Spinal cord (tissue), 10 donors: ENCODE results near the gene STEEP1. TPM values are rescaled to one million over a fixed set of nuclear protein-coding genes. Genes with fewer than 3 reads are reported as not detected.

Experiments
- DNase-seq, 6 donors: peaks; one replicate each; pipeline versions ENCODE4 v3.0.0 to v3.0.0-alpha.2; 2013 to 2015; ENCODE audit warnings: low spot score in 6 of 6, low read depth in 4 of 6
- H3K27ac ChIP-seq: one replicate; pipeline ENCODE4 v1.5.1; 2013; ENCODE audit warnings: low read depth, low read length, control low read depth
- H3K27me3 ChIP-seq: one replicate; pipeline ENCODE4 v1.6.1; 2013; ENCODE audit warnings: low read length; ENCODE audit not compliant: control insufficient read depth, insufficient read depth
- H3K36me3 ChIP-seq: one replicate; pipeline ENCODE4 v1.6.1; 2013; ENCODE audit warnings: low read length; ENCODE audit not compliant: control insufficient read depth, insufficient read depth
- H3K4me1 ChIP-seq: one replicate; pipeline ENCODE4 v1.6.1; 2013; ENCODE audit warnings: low read length; ENCODE audit not compliant: control insufficient read depth, insufficient read depth
- H3K4me3 ChIP-seq: one replicate; pipeline ENCODE4 v1.5.1; 2013; ENCODE audit warnings: low read depth, low read length, control low read depth
- H3K9me3 ChIP-seq: one replicate; pipeline ENCODE4 v1.6.1; 2013; ENCODE audit warnings: low read length; ENCODE audit not compliant: control insufficient read depth, insufficient read depth
- WGBS: methylation state at CpG from one replicate; pipeline ENCODE4 v1.1.5; 2013; ENCODE audit warnings: missing lambda C conversion rate; ENCODE audit not compliant: insufficient coverage; 5-methylcytosine and 5-hydroxymethylcytosine counted together
- long read RNA-seq, 4 donors: transcript quantifications; one replicate each; lab custom pipeline, GENCODE V29; 2026
- polyA plus RNA-seq, 2 donors: library from polyadenylated mRNA; unstranded; fragments of 120-200 nt; gene quantifications; one replicate each; pipeline ENCODE4 v1.2.1, GENCODE V29; 2013; ENCODE audit not compliant: insufficient read length in 2 of 2
- total RNA-seq, 2 donors: library from RNA; depleted of rRNA in 1 of 2; stranded (reverse); fragments of 120-200 nt in 1 of 2; fragments of >200 nt in 1 of 2; gene quantifications; one replicate each; pipeline versions ENCODE4 v1.2.3 to v1.2.4, GENCODE V29; 2013 to 2014
- donor health status: healthy.

The STEEP1 gene
- total RNA-seq (10 to 100 TPM; 37.7 to 39.8 TPM), polyA plus RNA-seq (10 to 100 TPM; 27.8 to 32.9 TPM)
- long read RNA-seq, donor 1, partial matches to known transcripts: 0 of 2 reads
- long read RNA-seq, donor 1, other reads (novel, unspliced or antisense): 0 of 2 reads
- long read RNA-seq, donor 2, partial matches to known transcripts: 0 of 1 reads
- long read RNA-seq, donor 2, other reads (novel, unspliced or antisense): 0 of 1 reads
- long read RNA-seq, donor 3: 0 reads
- long read RNA-seq, donor 4, partial matches to known transcripts: 1,010 of 1,033 reads
- long read RNA-seq, donor 4, other reads (novel, unspliced or antisense): 18 of 1,033 reads

DNA sequence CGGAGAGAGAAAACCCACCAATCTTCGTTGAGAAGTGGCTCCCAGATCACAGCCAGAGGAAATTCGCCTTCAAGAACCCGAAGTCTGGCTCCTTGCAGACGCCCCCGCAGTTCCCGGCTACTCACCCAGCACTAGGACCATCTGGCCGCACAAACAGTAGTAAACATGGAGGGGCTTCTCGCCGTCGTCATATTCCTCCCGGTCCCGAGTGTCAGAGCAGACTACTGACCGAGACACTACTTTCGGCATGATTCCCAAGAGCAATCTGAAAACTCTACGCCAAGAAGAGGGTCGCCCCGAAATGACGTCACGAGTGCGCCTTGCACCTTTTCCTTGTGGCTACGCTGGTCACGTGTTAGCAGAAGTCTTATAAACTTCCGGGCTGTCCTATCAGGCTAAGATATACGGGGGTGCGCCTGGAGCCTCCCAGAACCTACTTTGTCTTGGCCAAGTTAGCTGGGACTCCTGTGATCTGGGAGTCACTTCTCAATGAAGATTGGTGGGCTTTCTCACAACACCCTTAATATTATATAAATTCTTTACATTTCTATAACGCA lies at the start of gene STEEP1:
Gene STEEP1 (minus strand): TSS at position 303 of the 557 bp plus-strand sequence. CDS start 54 bp downstream, at position 249.
- Histone ChIP-seq H3K36me3 (no peaks in the 10 kb centered on the region), H3K9me3 (no peaks in the 10 kb centered on the region), H3K27ac (peak within 1 kb of the TSS; percentile 50), H3K4me1 (peaks cover 5% of the 10 kb centered on the region), H3K4me3 (peak within 1 kb of the TSS; percentile 58), H3K27me3 (no peaks in the 10 kb centered on the region)
- DNase-seq: peak; percentile 71 to 97 (median 82)
- WGBS: 24% methylated on average over 22 of the region's 27 CpGs

GRCh38 chrX:119614776-119615175 lies 49.6 kb upstream of the STEEP1 start:
- 85% methylated on average over 7 of the region's 13 CpGs for WGBS
- Histone ChIP-seq H3K4me3 (no peak overlapping the region), H3K4me1 (peaks cover 4% of the 10 kb centered on the region), H3K9me3 (no peaks in the 10 kb centered on the region), H3K27me3 (no peaks in the 10 kb centered on the region), H3K27ac (no peak overlapping the region), H3K36me3 (no peaks in the 10 kb centered on the region)
- DNase-seq: no peak

DNA sequence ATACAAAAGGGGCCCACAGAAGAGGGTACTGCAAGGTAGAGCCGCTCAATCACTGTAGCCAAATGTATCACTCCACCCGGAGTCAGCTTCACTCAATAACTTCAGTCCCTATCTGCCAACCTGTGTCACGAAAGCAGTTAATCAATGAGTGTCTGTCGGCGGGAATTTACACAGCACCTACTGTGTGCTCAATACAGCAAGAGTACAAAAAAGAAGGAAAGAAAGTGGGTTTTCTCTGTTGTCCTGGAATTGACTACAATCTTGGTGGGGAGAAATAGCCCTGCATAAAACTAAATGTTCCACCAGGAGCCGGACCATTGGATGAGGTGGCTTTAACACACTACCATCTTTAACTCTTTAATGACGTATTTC lies 41.8 kb upstream of the STEEP1 start:
- Histone ChIP-seq H3K36me3 (no peaks in the 10 kb centered on the region), H3K9me3 (no peaks in the 10 kb centered on the region), H3K27ac (peak overlapping the region; percentile 90), H3K4me1 (no peaks in the 10 kb centered on the region), H3K4me3 (peak overlapping the region; percentile 79), H3K27me3 (no peaks in the 10 kb centered on the region)
- no CpG with 5 or more reads among the region's 7 CpGs for WGBS
- DNase-seq: no peak

GRCh38 chrX:119606280-119607017 lies 41.2 kb upstream of the STEEP1 start, which contains the start of gene NKRF:
NKRF (minus strand) TSS chrX:119606424.
- H3K27me3 ChIP-seq: no peaks in the 10 kb centered on the region
- no peaks in the 10 kb centered on the region for H3K4me1 ChIP-seq
- no peaks in the 10 kb centered on the region for H3K9me3 ChIP-seq
- 29% methylated on average over 34 of the region's 46 CpGs for WGBS
- peak; percentile 79 to 98 (median 85) for DNase-seq
- H3K27ac ChIP-seq: peak within 1 kb of the TSS; percentile 90
- H3K36me3 ChIP-seq: no peaks in the 10 kb centered on the region
- peak within 1 kb of the TSS; percentile 79 for H3K4me3 ChIP-seq

- peak in 2 of 6 donors; percentile 51 to 79 for DNase-seq
- H3K4me3 ChIP-seq: peak overlapping the region; percentile 79
- no peaks in the 10 kb centered on the region for H3K9me3 ChIP-seq
- peak overlapping the region; percentile 90 for H3K27ac ChIP-seq
- WGBS: 21% methylated on average over 65 of the region's 68 CpGs
- H3K4me1 ChIP-seq: no peaks in the 10 kb centered on the region
- H3K36me3 ChIP-seq: peaks cover 6% of the 10 kb centered on the region
- H3K27me3 ChIP-seq: no peaks in the 10 kb centered on the region
Measured at GRCh38 chrX:119605464-119606279, 40.5 kb upstream of the STEEP1 start.

DNA sequence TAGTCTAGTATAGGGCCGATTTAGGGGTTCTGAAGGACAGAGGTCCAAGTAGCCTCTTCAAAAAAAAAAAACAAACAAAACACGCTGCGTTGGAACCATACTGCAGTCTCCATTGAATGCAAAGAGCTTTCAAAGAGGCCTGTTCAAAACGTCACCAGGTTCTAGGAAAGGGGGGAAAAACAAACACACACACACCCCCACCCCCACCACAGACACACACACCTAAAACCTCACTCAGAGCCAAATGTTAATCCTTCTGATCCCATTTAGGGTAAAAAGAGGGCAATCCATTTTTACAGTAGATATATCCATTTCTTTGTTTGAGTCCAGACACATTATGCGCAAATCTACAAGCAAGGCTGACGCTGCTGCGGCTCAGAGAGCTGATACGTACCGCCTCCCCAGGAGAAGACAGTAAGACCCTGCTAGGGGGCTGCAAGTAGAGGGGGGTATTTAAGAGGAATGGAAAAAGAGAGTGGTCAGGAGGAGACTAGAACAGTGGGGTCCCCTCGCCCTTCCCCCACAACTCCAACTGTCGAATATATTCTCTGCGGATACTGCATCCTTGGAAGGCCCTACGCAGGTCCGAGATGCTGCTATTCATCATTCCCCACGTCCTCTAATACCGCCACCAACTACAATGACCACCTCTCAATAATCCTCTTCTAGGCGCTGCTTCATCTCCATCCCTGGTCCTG lies 39.7 kb upstream of the STEEP1 start:
- peak overlapping the region; percentile 61 for H3K27ac ChIP-seq
- 22% methylated on average over 8 of the region's 17 CpGs for WGBS
- H3K27me3 ChIP-seq: no peaks in the 10 kb centered on the region
- peaks cover 8% of the 10 kb centered on the region for H3K36me3 ChIP-seq
- H3K4me1 ChIP-seq: no peaks in the 10 kb centered on the region
- no peaks in the 10 kb centered on the region for H3K9me3 ChIP-seq
- DNase-seq: peak in 2 of 6 donors; percentile 36 to 58
- H3K4me3 ChIP-seq: peak overlapping the region; percentile 79

DNA sequence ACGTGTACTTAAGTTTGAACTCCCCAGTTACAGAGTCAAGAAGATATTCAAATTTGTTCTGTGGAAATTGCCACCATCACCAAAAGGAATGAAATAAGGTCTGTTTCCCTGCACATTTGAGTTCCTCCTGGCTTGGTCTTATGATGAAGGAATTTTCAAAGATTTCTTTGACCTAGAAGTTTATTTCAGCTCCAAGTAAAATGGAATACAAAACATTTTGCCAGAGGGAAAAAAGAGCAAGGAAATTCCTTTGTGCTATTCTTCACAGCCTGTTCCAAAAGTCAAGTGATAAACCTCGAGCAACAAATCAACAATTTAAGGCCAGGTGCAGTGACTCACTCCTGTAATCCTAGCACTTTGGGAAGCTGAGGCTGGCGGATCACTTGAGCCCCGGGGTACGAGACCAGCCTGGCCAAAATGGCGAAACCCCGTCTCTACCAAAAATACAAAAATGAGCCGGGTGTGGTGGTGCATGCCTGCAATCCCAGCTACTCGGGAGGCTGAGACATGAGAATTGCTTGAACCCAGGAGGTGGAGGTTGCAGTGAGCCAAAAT lies 37.6 kb upstream of the STEEP1 start:
- no peak for DNase-seq
- Histone ChIP-seq H3K4me3 (no peak overlapping the region), H3K4me1 (no peaks in the 10 kb centered on the region), H3K36me3 (peaks cover 8% of the 10 kb centered on the region), H3K9me3 (no peaks in the 10 kb centered on the region), H3K27me3 (no peaks in the 10 kb centered on the region), H3K27ac (no peak overlapping the region)
- WGBS: 80% methylated on average over 7 of the region's 9 CpGs

GRCh38 chrX:119589810-119590209 lies 24.6 kb upstream of the STEEP1 start:
- no peak for DNase-seq
- no peaks in the 10 kb centered on the region for H3K27me3 ChIP-seq
- 83% methylated on average over 2 of the region's 5 CpGs for WGBS
- peaks cover 7% of the 10 kb centered on the region for H3K36me3 ChIP-seq
- H3K27ac ChIP-seq: no peak overlapping the region
- H3K9me3 ChIP-seq: peaks cover 2% of the 10 kb centered on the region
- no peak overlapping the region for H3K4me3 ChIP-seq
- H3K4me1 ChIP-seq: no peaks in the 10 kb centered on the region
